H9 (cell line): ENCODE measurements around the gene KRTCAP2. TPM values are rescaled to one million over a fixed set of nuclear protein-coding genes. Genes with fewer than 3 reads are reported as not detected.

Source experiments
- DNase-seq: peaks from one replicate; pipeline ENCODE4 v3.0.0-alpha.2; 2017
- H2AFZ ChIP-seq: one replicate; pipeline ENCODE4 v1.6.1; 2013; ENCODE audit warnings: mild to moderate bottlenecking, low read length, control low read depth, moderate library complexity
- H2AK5ac ChIP-seq: 2 replicates; pipeline ENCODE4 v1.6.1; 2013; ENCODE audit warnings: low read length, control low read depth, mixed read lengths; ENCODE audit not compliant: insufficient read length
- H2BK120ac ChIP-seq: one replicate; pipeline ENCODE4 v1.6.1; 2013; ENCODE audit warnings: low read depth, mild to moderate bottlenecking, low read length, control low read depth, inconsistent platforms; ENCODE audit not compliant: poor library complexity, severe bottlenecking
- H2BK12ac ChIP-seq: 2 replicates; pipeline ENCODE4 v1.6.1; 2013; ENCODE audit warnings: low read length, control low read depth, mixed read lengths, low read depth; ENCODE audit not compliant: insufficient read length
- H2BK15ac ChIP-seq: 2 replicates; pipeline ENCODE4 v1.6.1; 2013; ENCODE audit warnings: low read depth, low read length, control low read depth
- H2BK20ac ChIP-seq: one replicate; pipeline ENCODE4 v1.6.1; 2013; ENCODE audit warnings: low read depth, mild to moderate bottlenecking, low read length, control low read depth, inconsistent platforms; ENCODE audit not compliant: poor library complexity, severe bottlenecking
- H2BK5ac ChIP-seq: 2 replicates; pipeline ENCODE4 v1.6.1; 2013; ENCODE audit warnings: low read length, control low read depth, mixed read lengths; ENCODE audit not compliant: insufficient read length
- H3K14ac ChIP-seq: 2 replicates; pipeline ENCODE4 v1.6.1; 2013; ENCODE audit warnings: low read length, control low read depth; ENCODE audit not compliant: insufficient read depth
- H3K18ac ChIP-seq: 2 replicates; pipeline ENCODE4 v1.6.1; 2013; ENCODE audit warnings: low read depth, mild to moderate bottlenecking, mixed read lengths, low read length, control low read depth; ENCODE audit not compliant: insufficient read length
- H3K23ac ChIP-seq: 2 replicates; pipeline ENCODE4 v1.6.1; 2013; ENCODE audit warnings: low read length, control low read depth, mixed read lengths, low read depth; ENCODE audit not compliant: insufficient read length
- H3K23me2 ChIP-seq: 2 replicates; pipeline ENCODE4 v1.6.1; 2013; ENCODE audit warnings: low read depth, mild to moderate bottlenecking, mixed read lengths, low read length, control low read depth; ENCODE audit not compliant: insufficient read length, poor library complexity, severe bottlenecking
- H3K27ac ChIP-seq: 2 replicates; pipeline ENCODE4 v1.5.1; 2013; ENCODE audit warnings: low read length, control low read depth, mixed read lengths, low read depth; ENCODE audit not compliant: insufficient read length
- H3K27me3 ChIP-seq: 2 replicates; pipeline ENCODE4 v1.6.1; 2013; ENCODE audit warnings: low read length, control low read depth, inconsistent platforms; ENCODE audit not compliant: insufficient read depth
- H3K4ac ChIP-seq: 2 replicates; pipeline ENCODE4 v1.6.1; 2013; ENCODE audit warnings: low read depth, mild to moderate bottlenecking, control low read depth, inconsistent platforms, low read length, moderate library complexity
- H3K4me1 ChIP-seq: 2 replicates; pipeline ENCODE4 v1.6.1; 2013; ENCODE audit warnings: low read length, control low read depth, inconsistent platforms; ENCODE audit not compliant: insufficient read depth
- H3K4me2 ChIP-seq: 2 replicates; pipeline ENCODE4 v1.6.1; 2013; ENCODE audit warnings: low read length, control low read depth, mixed read lengths; ENCODE audit not compliant: insufficient read length, insufficient read depth
- H3K56ac ChIP-seq: 2 replicates; pipeline ENCODE4 v1.6.1; 2013; ENCODE audit warnings: low read depth, mild to moderate bottlenecking, mixed read lengths, low read length, control low read depth; ENCODE audit not compliant: insufficient read length
- H3K79me1 ChIP-seq: 2 replicates; pipeline ENCODE4 v1.6.1; 2013; ENCODE audit warnings: low read depth, mild to moderate bottlenecking, moderate library complexity, low read length, control low read depth, inconsistent platforms; ENCODE audit not compliant: insufficient read depth, poor library complexity, severe bottlenecking
- H3K79me2 ChIP-seq: 2 replicates; pipeline ENCODE4 v1.6.1; 2013; ENCODE audit warnings: low read length, control low read depth, inconsistent platforms; ENCODE audit not compliant: insufficient read depth
- H3K9ac ChIP-seq: 2 replicates; pipeline ENCODE4 v1.6.1; 2013; ENCODE audit warnings: low read length, control low read depth, mixed read lengths; ENCODE audit not compliant: insufficient read length; ENCODE audit errors: extremely low read depth
- H3K9me3 ChIP-seq: one replicate; pipeline ENCODE4 v1.6.1; 2013; ENCODE audit warnings: low read depth, low read length, inconsistent platforms; ENCODE audit not compliant: control insufficient read depth
- H3T11ph ChIP-seq: one replicate; pipeline ENCODE4 v1.6.1; 2013; ENCODE audit warnings: mild to moderate bottlenecking, low read length, control low read depth, inconsistent platforms
- H4K20me1 ChIP-seq: one replicate; pipeline ENCODE4 v1.6.1; 2013; ENCODE audit not compliant: control insufficient read depth, insufficient read length, insufficient read depth
- H4K5ac ChIP-seq: 2 replicates; pipeline ENCODE4 v1.6.1; 2013; ENCODE audit warnings: low read depth, mild to moderate bottlenecking, mixed read lengths, low read length, control low read depth; ENCODE audit not compliant: insufficient read length
- H4K8ac ChIP-seq: replicated peaks from 2 replicates; pipeline ENCODE4 v1.6.1; 2013; ENCODE audit warnings: low read length, control low read depth, mixed read lengths, low read depth; ENCODE audit not compliant: insufficient read length
- H4K91ac ChIP-seq: 2 replicates; pipeline ENCODE4 v1.6.1; 2013; ENCODE audit warnings: low read depth, mild to moderate bottlenecking, moderate library complexity, mixed read lengths, low read length, control low read depth; ENCODE audit not compliant: insufficient read length
- H3K27ac Mint-ChIP-seq, 3 experiments: 2 replicates in 2 of 3; 3 replicates in 1 of 3; pipeline ENCODE4 v1.8.0; 2020 to 2021; ENCODE audit warnings: mixed read lengths in 3 of 3, mild to moderate bottlenecking in 1 of 3, moderate library complexity in 1 of 3
- H3K27me3 Mint-ChIP-seq: 2 replicates; pipeline ENCODE4 v1.8.0; 2021; ENCODE audit warnings: low read depth, mild to moderate bottlenecking, moderate library complexity, mixed read lengths
- H3K36me3 Mint-ChIP-seq, 3 experiments: 2 replicates in 2 of 3; 3 replicates in 1 of 3; pipeline ENCODE4 v1.8.0; 2020 to 2021; ENCODE audit warnings: low read depth in 3 of 3, mixed read lengths in 3 of 3; ENCODE audit not compliant: insufficient read depth in 1 of 3
- H3K4me1 Mint-ChIP-seq, 2 experiments: 2 replicates each; pipeline ENCODE4 v1.8.0; 2020; ENCODE audit warnings: mixed read lengths in 2 of 2
- H3K4me3 Mint-ChIP-seq, 2 experiments: 2 replicates in 1 of 2; 3 replicates in 1 of 2; pipeline ENCODE4 v1.8.0; 2020 to 2021; ENCODE audit warnings: mild to moderate bottlenecking in 2 of 2, mixed read lengths in 2 of 2, moderate library complexity in 1 of 2
- H3K9me3 Mint-ChIP-seq, 2 experiments: 2 replicates in 1 of 2; 3 replicates in 1 of 2; pipeline ENCODE4 v1.8.0; 2020; ENCODE audit warnings: mild to moderate bottlenecking in 2 of 2, mixed read lengths in 2 of 2, moderate library complexity in 1 of 2
- CTCF ChIP-seq: fragments of 200-600 bp; sonication (generic); conservative IDR thresholded peaks from 3 replicates; pipeline ENCODE4 v1.8.0; 2021; ENCODE audit warnings: antibody characterized with exemption, mild to moderate bottlenecking
- WGBS: extraction: QIAGEN DNeasy Blood & Tissue Kit; methylation state at CpG from one replicate; pipeline ENCODE4 v1.1.7; 2013; ENCODE audit warnings: missing lambda C conversion rate, low lambda C conversion rate, mixed read lengths; ENCODE audit not compliant: insufficient read length; ENCODE audit errors: extremely low coverage; 5-methylcytosine and 5-hydroxymethylcytosine counted together
- total RNA-seq: library from RNA; stranded (reverse); gene quantifications from 2 replicates; pipeline ENCODE4 v1.2.1, GENCODE V29; 2021

The KRTCAP2 gene
- total RNA-seq, 1 experiment from 2014 or later: 149 TPM

- Histone ChIP-seq H2BK15ac (no peak overlapping the region), H3K79me2 (no peaks in the 10 kb centered on the region), H3K4me2 (no peak overlapping the region), H2BK12ac (no peak overlapping the region), H3K27me3 (peaks cover 17% of the 10 kb centered on the region; the same call in 1 of the 2 replicates), H2AFZ (no peak overlapping the region), H3K4me1 (no peaks in the 10 kb centered on the region; the same call in 1 of the 2 replicates), H2BK120ac (no peak overlapping the region), H4K20me1 (peaks cover 2% of the 10 kb centered on the region), H2BK5ac (no peak overlapping the region), H4K5ac (no peak overlapping the region), H4K8ac (no peak overlapping the region), H2AK5ac (no peak overlapping the region), H3K4ac (no peak overlapping the region), H3K27ac (no peak overlapping the region), H3K23me2 (peaks cover 36% of the 10 kb centered on the region), H4K91ac (no peak overlapping the region), H3K56ac (no peak overlapping the region), H3T11ph (no peak overlapping the region), H3K23ac (no peak overlapping the region), H3K14ac (no peak overlapping the region), H3K79me1 (no peaks in the 10 kb centered on the region), H2BK20ac (no peak overlapping the region), H3K9ac (no peak overlapping the region), H3K18ac (no peak overlapping the region), H3K9me3 (no peaks in the 10 kb centered on the region)
- TF ChIP-seq CTCF: no peak
- WGBS: no CpG with 5 or more reads among the region's 8 CpGs
- Mint-ChIP-seq H3K9me3 (no peaks in the 10 kb centered on the region; a peak in 1 of 5 replicates), H3K27ac (no peak overlapping the region), H3K36me3 (peaks cover 2 to 12% (median 6%) of the 10 kb centered on the region in 3 experiments; a peak in 6 of 7 replicates), H3K4me1 (peaks cover 48 to 52% of the 10 kb centered on the region in 2 experiments), H3K4me3 (no peak overlapping the region), H3K27me3 (peaks cover 57% of the 10 kb centered on the region)
- DNase-seq: no peak
These were observed 41.8 kb downstream of the KRTCAP2 start for GRCh38 chr1:155131285-155131684.
